HCT116 (cell line): ENCODE results near the gene SND1. TPM values are rescaled to one million over a fixed set of nuclear protein-coding genes. Genes with fewer than 3 reads are reported as not detected.

Experiments
- ATAC-seq: fragments of 200-7000 bp; cut with Tn5 transposase; 2 replicates; pipeline ENCODE4 v1.9.1; 2020; ENCODE audit warnings: mild to moderate bottlenecking, moderate library complexity
- BruUV-seq: library from RNA; stranded (reverse); fragments of 400-500 nt; replicated peaks from 2 replicates; lab custom pipeline; 2021; lab: Mats Ljungman, UMichigan
- CTCF ChIA-PET: fragments of 300-600 bp; sonication (Branson Sonifier 250); formaldehyde crosslinking; loops from one replicate; lab custom pipeline; 2021; ENCODE audit warnings: antibody characterized with exemption; lab: Charles Lee
- POLR2A ChIA-PET: fragments of 300-600, 350-600 bp; sonication (Branson Sonifier 250); formaldehyde crosslinking; loops from one replicate; lab custom pipeline; 2021; ENCODE audit warnings: antibody characterized with exemption; lab: Charles Lee
- RAD21 ChIA-PET, 2 experiments: fragments of 300-600 bp; sonication (Branson Sonifier 250); formaldehyde crosslinking; loops; one replicate each; lab custom pipeline; 2023; ENCODE audit warnings: low total read pairs in 2 of 2; ENCODE audit not compliant: uncharacterized antibody in 2 of 2, unreplicated experiment in 2 of 2, low non-redundant PET in 1 of 2; lab: Charles Lee
- DNase-seq: peaks from one replicate; pipeline ENCODE4 v3.0.0-alpha.2; 2010; ENCODE audit warnings: low read depth, low spot score
- H2AFZ ChIP-seq: fragments of 200-600 bp; shearing (Covaris generic), sonication (generic); 2 replicates; pipeline ENCODE4 v1.6.1; 2017; ENCODE audit warnings: low read depth, mixed run types, mixed read lengths, antibody characterized with exemption, low read length; ENCODE audit not compliant: poor library complexity, severe bottlenecking
- H3K27ac ChIP-seq: 2 replicates; pipeline ENCODE4 v1.5.1; 2012; ENCODE audit warnings: low read depth, low read length
- H3K27me3 ChIP-seq: fragments of 200-600 bp; sonication (generic); 2 replicates; pipeline ENCODE4 v1.6.1; 2016; ENCODE audit warnings: mixed run types, low read length, mixed read lengths; ENCODE audit not compliant: insufficient read depth
- H3K36me3 ChIP-seq, 2 experiments: fragments of 200-500 bp in 1 of 2; fragments of 200-600 bp in 1 of 2; sonication (Bioruptor generic) in 1 of 2; sonication (generic) in 1 of 2; 2 replicates each; pipeline versions ENCODE4 v1.5.1 to v1.6.1; 2014 to 2016; ENCODE audit warnings: low read length in 2 of 2, inconsistent platforms in 1 of 2, mixed read lengths in 1 of 2, mixed run types in 1 of 2; ENCODE audit not compliant: insufficient read depth in 2 of 2, control insufficient read depth in 1 of 2
- H3K4me1 ChIP-seq, 2 experiments: fragments of 200-600 bp in 1 of 2; sonication (generic) in 1 of 2; 2 replicates each; pipeline versions ENCODE4 v1.5.1 to v1.6.1; 2012 to 2017; ENCODE audit warnings: low read length in 2 of 2, inconsistent platforms in 1 of 2, mild to moderate bottlenecking in 1 of 2, mixed read lengths in 1 of 2, mixed run types in 1 of 2, moderate library complexity in 1 of 2; ENCODE audit not compliant: insufficient read depth in 2 of 2, control insufficient read depth in 1 of 2
- H3K4me2 ChIP-seq: fragments of 200-600 bp; sonication (generic); 2 replicates; pipeline ENCODE4 v1.6.1; 2017; ENCODE audit warnings: mixed run types, low read length, mixed read lengths
- H3K4me3 ChIP-seq, 2 experiments: fragments of 200-600 bp in 1 of 2; sonication (generic) in 1 of 2; replicated peaks in 1 of 2; 2 replicates each; pipeline ENCODE4 v1.5.1; 2011 to 2016; ENCODE audit warnings: low read length in 2 of 2, control low read depth in 1 of 2, low read depth in 1 of 2, mild to moderate bottlenecking in 1 of 2, mixed read lengths in 1 of 2, mixed run types in 1 of 2
- H3K79me2 ChIP-seq: fragments of 200-600 bp; sonication (generic); 2 replicates; pipeline ENCODE4 v1.6.1; 2017; ENCODE audit warnings: mild to moderate bottlenecking, mixed run types, low read length, moderate library complexity, mixed read lengths; ENCODE audit not compliant: insufficient read depth
- H3K9ac ChIP-seq: fragments of 200-600 bp; sonication (generic); 2 replicates; pipeline ENCODE4 v1.6.1; 2016; ENCODE audit warnings: low read length, mixed read lengths
- H3K9me2 ChIP-seq: fragments of 200-600 bp; sonication (generic), shearing (Covaris generic); 2 replicates; pipeline ENCODE4 v1.6.1; 2017; ENCODE audit warnings: mixed run types, mild to moderate bottlenecking, moderate library complexity; ENCODE audit not compliant: insufficient read depth
- H3K9me3 ChIP-seq, 2 experiments: fragments of 200-500 bp in 1 of 2; fragments of 200-600 bp in 1 of 2; sonication (Bioruptor generic) in 1 of 2; sonication (generic) in 1 of 2; 2 replicates each; pipeline ENCODE4 v1.6.1; 2014 to 2017; ENCODE audit warnings: low read length in 2 of 2, mixed read lengths in 2 of 2, inconsistent platforms in 1 of 2, low read depth in 1 of 2, mild to moderate bottlenecking in 1 of 2, mixed run types in 1 of 2, moderate library complexity in 1 of 2; ENCODE audit not compliant: control insufficient read depth in 1 of 2, insufficient read depth in 1 of 2
- H4K20me1 ChIP-seq: fragments of 200-600 bp; sonication (generic), shearing (Covaris generic); 2 replicates; pipeline ENCODE4 v1.6.1; 2017; ENCODE audit warnings: mixed run types, mild to moderate bottlenecking, moderate library complexity; ENCODE audit not compliant: insufficient read depth
- CBX3 ChIP-seq: IDR thresholded peaks from 2 replicates; pipeline ENCODE4 v1.6.1; 2012; ENCODE audit warnings: low read depth
- EGR1 ChIP-seq: IDR thresholded peaks from 2 replicates; pipeline ENCODE4 v1.6.1; 2012; ENCODE audit warnings: low read depth
- ELF1 ChIP-seq: IDR thresholded peaks from 2 replicates; pipeline ENCODE4 v1.6.1; 2012; ENCODE audit warnings: low read depth, borderline replicate concordance
- EZH2 ChIP-seq: fragments of 200-600 bp; sonication (generic); IDR thresholded peaks from 2 replicates; pipeline ENCODE4 v1.6.1; 2017; ENCODE audit warnings: antibody characterized with exemption, mixed run types
- EZH2phosphoT487 ChIP-seq: fragments of 200-600 bp; IDR thresholded peaks from 2 replicates; pipeline ENCODE4 v1.6.1; 2018; ENCODE audit warnings: antibody characterized with exemption, borderline replicate concordance
- POLR2A ChIP-seq: IDR thresholded peaks from 2 replicates; pipeline ENCODE4 v1.7.0; 2011; ENCODE audit warnings: borderline replicate concordance; ENCODE audit not compliant: insufficient read depth, insufficient read length; ENCODE audit errors: extremely low read depth
- POLR2AphosphoS5 ChIP-seq: IDR thresholded peaks from 2 replicates; pipeline ENCODE4 v1.6.1; 2011; ENCODE audit warnings: mild to moderate bottlenecking, low read depth, low read length, moderate library complexity
- RAD21 ChIP-seq: IDR thresholded peaks from 2 replicates; pipeline ENCODE4 v1.6.1; 2012; ENCODE audit warnings: low read depth, mild to moderate bottlenecking
- SRF ChIP-seq: IDR thresholded peaks from 2 replicates; pipeline ENCODE4 v1.6.1; 2012; ENCODE audit warnings: low read depth
- TCF7L2 ChIP-seq: IDR thresholded peaks from 2 replicates; pipeline ENCODE4 v1.7.0; 2011; ENCODE audit warnings: borderline replicate concordance, inconsistent platforms; ENCODE audit not compliant: insufficient read depth, insufficient read length; ENCODE audit errors: extremely low read depth
- YY1 ChIP-seq: IDR thresholded peaks from 2 replicates; pipeline ENCODE4 v1.6.1; 2011; ENCODE audit warnings: low read length, low read depth, moderate library complexity, mild to moderate bottlenecking; ENCODE audit not compliant: insufficient replicate concordance; ENCODE audit errors: extremely low read depth
- ZFX ChIP-seq: fragments of 450-650 bp; IDR thresholded peaks from 2 replicates; pipeline ENCODE4 v1.6.1; 2017
- ZNF274 ChIP-seq: fragments of 200-500 bp; sonication (Bioruptor generic); IDR thresholded peaks from 2 replicates; pipeline ENCODE4 v1.6.1; 2014; ENCODE audit warnings: mild to moderate bottlenecking, low read depth, low read length, inconsistent platforms
- intact Hi-C: fragments of 100-400 bp; cut with micrococcal nuclease; formaldehyde crosslinking; loops from 2 replicates; pipeline ENCODE4 v1.10.0; 2022
- total RNA-seq: library from RNA; stranded (reverse); gene quantifications from one replicate; pipeline ENCODE4 v1.2.1, GENCODE V29; 2021; ENCODE audit not compliant: unreplicated experiment
- TF ChIP-seq, protein P1 (sequence below): IDR thresholded peaks from 2 replicates; pipeline ENCODE4 v1.6.1; 2012; ENCODE audit warnings: low read depth
- TF ChIP-seq, protein P2 (sequence below): IDR thresholded peaks from 2 replicates; pipeline ENCODE4 v1.6.1; 2012
- TF ChIP-seq, protein P3 (sequence below), 3 experiments: fragments of 200-600 bp in 1 of 3; sonication (generic) in 1 of 3; IDR thresholded peaks in 2 of 3; conservative IDR thresholded peaks in 1 of 3; 2 replicates each; pipeline ENCODE4 v1.5.1; 2012 to 2017; ENCODE audit warnings: low read depth in 2 of 3, low read length in 2 of 3, antibody characterized with exemption in 1 of 3, borderline replicate concordance in 1 of 3, control low read depth in 1 of 3, mild to moderate bottlenecking in 1 of 3, mixed read lengths in 1 of 3, mixed run types in 1 of 3, moderate library complexity in 1 of 3; ENCODE audit not compliant: insufficient read depth in 1 of 3
- TF ChIP-seq, protein P4 (sequence below): IDR thresholded peaks from 2 replicates; pipeline ENCODE4 v1.6.1; 2012

SND1 gene
- total RNA-seq, 1 experiment from 2014 or later = 169 TPM

DNA sequence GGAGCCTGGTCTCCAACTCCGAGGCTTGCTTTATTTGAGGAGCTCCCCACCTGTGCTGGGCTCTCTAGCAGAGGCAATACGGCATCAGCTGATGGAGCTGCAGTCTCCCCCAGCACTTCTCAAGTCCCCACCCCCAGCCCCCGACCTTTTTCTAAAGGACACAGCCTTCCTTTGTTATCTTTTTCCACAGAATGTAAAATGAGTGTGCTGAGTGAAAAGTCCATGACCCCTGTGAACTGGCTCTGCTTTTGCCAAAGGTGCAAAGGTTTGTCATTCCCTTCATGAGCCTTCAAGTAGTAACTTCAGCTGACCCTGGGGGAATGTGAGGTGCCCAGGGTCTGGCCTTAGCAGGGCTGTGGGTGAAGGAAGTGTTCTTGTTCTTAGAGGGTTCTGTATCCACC, 353.8 kb downstream of the SND1 start:
- H3K4me3 ChIP-seq = no peak overlapping the region
- H2AFZ ChIP-seq = no peak overlapping the region
- H3K9ac ChIP-seq = no peak overlapping the region
- H3K79me2 ChIP-seq = peaks cover 5% of the 10 kb centered on the region; the same call in 1 of the 2 replicates
- ATAC-seq = no peak
- no peaks in the 10 kb centered on the region for H4K20me1 ChIP-seq
- no peak for DNase-seq
- no peak overlapping the region for H3K27ac ChIP-seq
- no peaks in the 10 kb centered on the region for H3K4me1 ChIP-seq
- RAD21 ChIA-PET = no interaction called here
- POLR2A ChIA-PET = no interaction called here
- TF ChIP-seq POLR2A = no peak
- TF ChIP-seq YY1 = no peak
- TF ChIP-seq, protein P1, sequence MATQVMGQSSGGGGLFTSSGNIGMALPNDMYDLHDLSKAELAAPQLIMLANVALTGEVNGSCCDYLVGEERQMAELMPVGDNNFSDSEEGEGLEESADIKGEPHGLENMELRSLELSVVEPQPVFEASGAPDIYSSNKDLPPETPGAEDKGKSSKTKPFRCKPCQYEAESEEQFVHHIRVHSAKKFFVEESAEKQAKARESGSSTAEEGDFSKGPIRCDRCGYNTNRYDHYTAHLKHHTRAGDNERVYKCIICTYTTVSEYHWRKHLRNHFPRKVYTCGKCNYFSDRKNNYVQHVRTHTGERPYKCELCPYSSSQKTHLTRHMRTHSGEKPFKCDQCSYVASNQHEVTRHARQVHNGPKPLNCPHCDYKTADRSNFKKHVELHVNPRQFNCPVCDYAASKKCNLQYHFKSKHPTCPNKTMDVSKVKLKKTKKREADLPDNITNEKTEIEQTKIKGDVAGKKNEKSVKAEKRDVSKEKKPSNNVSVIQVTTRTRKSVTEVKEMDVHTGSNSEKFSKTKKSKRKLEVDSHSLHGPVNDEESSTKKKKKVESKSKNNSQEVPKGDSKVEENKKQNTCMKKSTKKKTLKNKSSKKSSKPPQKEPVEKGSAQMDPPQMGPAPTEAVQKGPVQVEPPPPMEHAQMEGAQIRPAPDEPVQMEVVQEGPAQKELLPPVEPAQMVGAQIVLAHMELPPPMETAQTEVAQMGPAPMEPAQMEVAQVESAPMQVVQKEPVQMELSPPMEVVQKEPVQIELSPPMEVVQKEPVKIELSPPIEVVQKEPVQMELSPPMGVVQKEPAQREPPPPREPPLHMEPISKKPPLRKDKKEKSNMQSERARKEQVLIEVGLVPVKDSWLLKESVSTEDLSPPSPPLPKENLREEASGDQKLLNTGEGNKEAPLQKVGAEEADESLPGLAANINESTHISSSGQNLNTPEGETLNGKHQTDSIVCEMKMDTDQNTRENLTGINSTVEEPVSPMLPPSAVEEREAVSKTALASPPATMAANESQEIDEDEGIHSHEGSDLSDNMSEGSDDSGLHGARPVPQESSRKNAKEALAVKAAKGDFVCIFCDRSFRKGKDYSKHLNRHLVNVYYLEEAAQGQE = no peak
- no peak for TF ChIP-seq EGR1
- no peak for TF ChIP-seq EZH2phosphoT487
- TF ChIP-seq EZH2 = no peak
- TF ChIP-seq SRF = no peak
- no peak for TF ChIP-seq TCF7L2
- TF ChIP-seq ZNF274 = no peak
- TF ChIP-seq, protein P2, sequence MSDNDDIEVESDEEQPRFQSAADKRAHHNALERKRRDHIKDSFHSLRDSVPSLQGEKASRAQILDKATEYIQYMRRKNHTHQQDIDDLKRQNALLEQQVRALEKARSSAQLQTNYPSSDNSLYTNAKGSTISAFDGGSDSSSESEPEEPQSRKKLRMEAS = no peak
- TF ChIP-seq POLR2AphosphoS5 = no peak
- TF ChIP-seq, protein P3, sequence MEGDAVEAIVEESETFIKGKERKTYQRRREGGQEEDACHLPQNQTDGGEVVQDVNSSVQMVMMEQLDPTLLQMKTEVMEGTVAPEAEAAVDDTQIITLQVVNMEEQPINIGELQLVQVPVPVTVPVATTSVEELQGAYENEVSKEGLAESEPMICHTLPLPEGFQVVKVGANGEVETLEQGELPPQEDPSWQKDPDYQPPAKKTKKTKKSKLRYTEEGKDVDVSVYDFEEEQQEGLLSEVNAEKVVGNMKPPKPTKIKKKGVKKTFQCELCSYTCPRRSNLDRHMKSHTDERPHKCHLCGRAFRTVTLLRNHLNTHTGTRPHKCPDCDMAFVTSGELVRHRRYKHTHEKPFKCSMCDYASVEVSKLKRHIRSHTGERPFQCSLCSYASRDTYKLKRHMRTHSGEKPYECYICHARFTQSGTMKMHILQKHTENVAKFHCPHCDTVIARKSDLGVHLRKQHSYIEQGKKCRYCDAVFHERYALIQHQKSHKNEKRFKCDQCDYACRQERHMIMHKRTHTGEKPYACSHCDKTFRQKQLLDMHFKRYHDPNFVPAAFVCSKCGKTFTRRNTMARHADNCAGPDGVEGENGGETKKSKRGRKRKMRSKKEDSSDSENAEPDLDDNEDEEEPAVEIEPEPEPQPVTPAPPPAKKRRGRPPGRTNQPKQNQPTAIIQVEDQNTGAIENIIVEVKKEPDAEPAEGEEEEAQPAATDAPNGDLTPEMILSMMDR (IDR thresholded peaks at IDR 0.05 in 2 of 3, conservative IDR thresholded peaks at IDR 0.05 in 1 of 3; ENCODE audit: borderline replicate concordance in 1 of 3, insufficient read depth in 1 of 3, low read depth in 2 of 3, low read length in 2 of 3) = no peak
- no peak for TF ChIP-seq ZFX
- no peak for TF ChIP-seq CBX3
- no peak for TF ChIP-seq ELF1
- TF ChIP-seq, protein P4, sequence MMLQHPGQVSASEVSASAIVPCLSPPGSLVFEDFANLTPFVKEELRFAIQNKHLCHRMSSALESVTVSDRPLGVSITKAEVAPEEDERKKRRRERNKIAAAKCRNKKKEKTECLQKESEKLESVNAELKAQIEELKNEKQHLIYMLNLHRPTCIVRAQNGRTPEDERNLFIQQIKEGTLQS = no peak
- TF ChIP-seq RAD21 = no peak
- CTCF ChIA-PET = no interaction called here
- no peaks in the 10 kb centered on the region for H3K36me3 ChIP-seq
- no peak overlapping the region for H3K4me2 ChIP-seq
- intact Hi-C loops = no loop called here
- no peaks in the 10 kb centered on the region for H3K27me3 ChIP-seq
- no TSS peak for BruUV-seq
- no peaks in the 10 kb centered on the region for H3K9me2 ChIP-seq
- H3K9me3 ChIP-seq = no peaks in the 10 kb centered on the region
